ENCODE data around the gene AOPEP. TPM values are rescaled to one million over a fixed set of nuclear protein-coding genes. Genes with fewer than 3 reads are reported as not detected.

Gene AOPEP
- total and polyA plus RNA-seq, 2 of the 13 experiments (the other 11 are each of a cell fraction or from before 2014, with no cell fraction given): 22.2 to 41.6 TPM

DNA sequence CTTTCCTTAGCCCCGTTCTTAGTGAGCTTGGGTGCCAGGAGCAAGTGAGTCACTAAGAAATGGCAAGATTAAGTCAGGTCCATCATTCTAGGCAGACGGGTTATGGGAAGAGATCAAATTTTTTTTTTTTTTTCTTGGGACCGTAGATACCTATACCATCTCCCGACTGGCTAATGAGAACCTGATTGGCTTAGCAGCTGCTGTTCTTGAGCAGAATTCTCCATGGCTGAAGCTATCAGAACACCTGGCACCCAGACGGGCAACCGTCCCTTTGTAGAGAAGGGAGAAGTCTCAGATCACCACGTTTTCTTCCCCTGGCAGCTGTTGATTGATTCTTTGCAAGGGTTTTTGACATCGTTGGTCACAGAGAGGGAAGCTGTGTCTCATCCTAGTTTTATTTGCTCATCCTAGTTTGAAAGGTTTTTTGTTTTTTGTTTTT, 78.6 kb downstream of the AOPEP start:
- Histone ChIP-seq H3K4me3 (replicated peaks in 1 of 3; ENCODE audit: insufficient read depth in 1 of 3, low read depth in 2 of 3, low read length in 3 of 3) (no peak overlapping the region), H3K4me2 (ENCODE audit: low read depth, low read length) (no peak overlapping the region), H3K27me3 (ENCODE audit: control insufficient read depth in 1 of 2, insufficient read depth in 2 of 2, low read length in 2 of 2) (no peaks in the 10 kb centered on the region), H3K9ac (ENCODE audit: insufficient read depth, low read depth, low read length) (no peak overlapping the region), H4K20me1 (ENCODE audit: insufficient read depth, low read length) (no peaks in the 10 kb centered on the region), H3K9me3 (ENCODE audit: low read length) (no peaks in the 10 kb centered on the region), H3K27ac (ENCODE audit: extremely low read length, insufficient read depth, low read length) (no peak overlapping the region), H3K36me3 (replicated peaks in 1 of 2; ENCODE audit: control insufficient read depth in 1 of 2, insufficient read depth in 2 of 2, low read length in 2 of 2) (peaks cover 5 to 40% of the 10 kb centered on the region in 2 experiments), H2AFZ (ENCODE audit: low read length) (no peak overlapping the region), H3K4me1 (ENCODE audit: insufficient read depth, low read length) (peaks cover 17% of the 10 kb centered on the region), H3K79me2 (ENCODE audit: insufficient read depth, low read length) (no peaks in the 10 kb centered on the region)
- intact Hi-C loops (cut with micrococcal nuclease; ENCODE audit: unreplicated experiment): no loop called here
- ChIA-PET POLR2A (interaction anchor here (0.7 kb wide), 1 partner anchor 113 kb away, joined by 3 read pairs; no protein-coding TSS in a partner anchor), CTCF (ENCODE audit: low intra/inter-chr PET ratio, low total read pairs) (no interaction called here)
- FAIRE-seq (no peak), DNase-seq (ENCODE audit: low spot score) (no peak), ATAC-seq (no peak)
- no peak for TF ChIP-seq JUNB (CRISPR knock-in tag; IDR thresholded peaks at IDR 0.05; ENCODE audit: borderline replicate concordance)
- no peak for TF ChIP-seq REL (CRISPR knock-in tag; conservative IDR thresholded peaks at IDR 0.05)
- TF ChIP-seq, protein P1, sequence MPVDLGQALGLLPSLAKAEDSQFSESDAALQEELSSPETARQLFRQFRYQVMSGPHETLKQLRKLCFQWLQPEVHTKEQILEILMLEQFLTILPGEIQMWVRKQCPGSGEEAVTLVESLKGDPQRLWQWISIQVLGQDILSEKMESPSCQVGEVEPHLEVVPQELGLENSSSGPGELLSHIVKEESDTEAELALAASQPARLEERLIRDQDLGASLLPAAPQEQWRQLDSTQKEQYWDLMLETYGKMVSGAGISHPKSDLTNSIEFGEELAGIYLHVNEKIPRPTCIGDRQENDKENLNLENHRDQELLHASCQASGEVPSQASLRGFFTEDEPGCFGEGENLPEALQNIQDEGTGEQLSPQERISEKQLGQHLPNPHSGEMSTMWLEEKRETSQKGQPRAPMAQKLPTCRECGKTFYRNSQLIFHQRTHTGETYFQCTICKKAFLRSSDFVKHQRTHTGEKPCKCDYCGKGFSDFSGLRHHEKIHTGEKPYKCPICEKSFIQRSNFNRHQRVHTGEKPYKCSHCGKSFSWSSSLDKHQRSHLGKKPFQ (CRISPR knock-in tag; IDR thresholded peaks at IDR 0.05; ENCODE audit: insufficient replicate concordance): no peak
- no peak for TF ChIP-seq ARNT2 (CRISPR knock-in tag; IDR thresholded peaks at IDR 0.05; ENCODE audit: low read depth)
- TF ChIP-seq ZNF776 (CRISPR knock-in tag; IDR thresholded peaks at IDR 0.05): no peak
- TF ChIP-seq, protein P2, sequence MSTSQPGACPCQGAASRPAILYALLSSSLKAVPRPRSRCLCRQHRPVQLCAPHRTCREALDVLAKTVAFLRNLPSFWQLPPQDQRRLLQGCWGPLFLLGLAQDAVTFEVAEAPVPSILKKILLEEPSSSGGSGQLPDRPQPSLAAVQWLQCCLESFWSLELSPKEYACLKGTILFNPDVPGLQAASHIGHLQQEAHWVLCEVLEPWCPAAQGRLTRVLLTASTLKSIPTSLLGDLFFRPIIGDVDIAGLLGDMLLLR (CRISPR knock-in tag; IDR thresholded peaks at IDR 0.05): no peak
- no peak for TF ChIP-seq ZBTB21 (CRISPR knock-in tag; IDR thresholded peaks at IDR 0.05)
- TF ChIP-seq, protein P3, sequence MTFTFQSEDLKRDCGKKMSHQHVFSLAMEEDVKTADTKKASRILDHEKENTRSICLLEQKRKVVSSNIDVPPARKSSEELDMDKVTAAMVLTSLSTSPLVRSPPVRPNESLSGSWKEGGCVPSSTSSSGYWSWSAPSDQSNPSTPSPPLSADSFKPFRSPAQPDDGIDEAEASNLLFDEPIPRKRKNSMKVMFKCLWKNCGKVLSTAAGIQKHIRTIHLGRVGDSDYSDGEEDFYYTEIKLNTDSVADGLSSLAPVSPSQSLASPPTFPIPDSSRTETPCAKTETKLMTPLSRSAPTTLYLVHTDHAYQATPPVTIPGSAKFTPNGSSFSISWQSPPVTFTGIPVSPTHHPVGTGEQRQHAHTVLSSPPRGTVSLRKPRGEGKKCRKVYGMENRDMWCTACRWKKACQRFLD (CRISPR knock-in tag; IDR thresholded peaks at IDR 0.05; ENCODE audit: borderline replicate concordance): no peak
- no peak for TF ChIP-seq ONECUT2 (CRISPR knock-in tag; IDR thresholded peaks at IDR 0.05)
- TF ChIP-seq ZNF205 (CRISPR knock-in tag; IDR thresholded peaks at IDR 0.05): no peak
- no peak for TF ChIP-seq ZNF121 (CRISPR knock-in tag; IDR thresholded peaks at IDR 0.05)
- in situ Hi-C loops (cut with HindIII; ENCODE audit: extremely low pct_ligation_motif_present, low pct_unique_long_range_greater_than_20kb): no loop called here
- no TSS peak for BruUV-seq (replicated peaks)
- whole genome bisulfite sequencing (ENCODE audit: low lambda C conversion rate): 97% methylated on average over 8 of the region's 8 CpGs
